ENCODE data around the gene CAPN7.

Gene CAPN7

DNA sequence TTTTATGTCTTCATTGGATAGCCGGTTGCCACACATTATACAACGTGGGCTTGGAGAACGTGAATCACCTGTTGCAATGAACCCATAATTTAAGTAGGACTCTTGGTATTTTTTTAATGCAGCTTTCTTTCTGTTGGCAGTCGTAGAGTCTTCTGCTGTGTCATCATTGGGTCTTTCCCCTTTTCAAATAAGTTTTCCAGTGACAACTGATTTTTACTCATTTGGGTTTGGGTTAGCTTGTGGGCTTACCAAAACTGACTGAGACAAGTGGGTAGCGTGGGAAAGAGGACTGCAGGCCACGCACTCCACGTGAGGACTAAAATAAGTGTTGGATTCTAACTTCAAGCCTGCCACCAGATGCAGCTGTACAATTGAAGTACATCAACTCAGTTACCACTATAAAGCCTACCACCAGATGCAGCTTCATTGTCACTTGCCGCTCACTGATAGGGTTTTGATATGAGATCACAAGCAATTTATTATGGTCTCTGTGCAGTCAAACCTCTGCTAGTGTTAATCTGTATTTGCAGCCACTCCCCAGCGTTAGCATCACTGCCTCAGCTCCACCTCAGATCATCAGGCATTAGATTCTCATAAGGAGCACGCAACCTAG, 6.4 kb upstream of the CAPN7 start:
- no peak for DNase-seq (ENCODE audit: low read depth)

DNA sequence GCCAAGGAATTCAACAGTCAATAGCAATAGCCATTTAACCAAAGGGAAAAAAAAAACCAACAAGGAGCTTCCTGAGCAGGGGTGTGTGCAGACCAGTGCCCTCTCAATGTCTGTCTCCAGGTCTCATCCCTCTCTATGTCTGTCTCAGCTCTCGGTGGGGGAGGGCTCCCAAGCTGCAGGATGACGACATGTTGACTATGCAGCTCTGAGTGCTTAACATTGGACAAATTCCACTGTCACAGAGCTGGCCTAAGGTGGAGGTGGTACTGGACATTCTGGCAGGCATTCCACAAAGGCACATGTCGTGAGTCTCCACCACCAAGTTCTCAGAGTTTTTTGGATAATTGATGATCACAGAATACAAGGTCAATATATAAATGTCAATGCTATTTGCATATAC, 2.0 kb upstream of the CAPN7 start:
- DNase-seq (ENCODE audit: low read depth), result no peak

DNA sequence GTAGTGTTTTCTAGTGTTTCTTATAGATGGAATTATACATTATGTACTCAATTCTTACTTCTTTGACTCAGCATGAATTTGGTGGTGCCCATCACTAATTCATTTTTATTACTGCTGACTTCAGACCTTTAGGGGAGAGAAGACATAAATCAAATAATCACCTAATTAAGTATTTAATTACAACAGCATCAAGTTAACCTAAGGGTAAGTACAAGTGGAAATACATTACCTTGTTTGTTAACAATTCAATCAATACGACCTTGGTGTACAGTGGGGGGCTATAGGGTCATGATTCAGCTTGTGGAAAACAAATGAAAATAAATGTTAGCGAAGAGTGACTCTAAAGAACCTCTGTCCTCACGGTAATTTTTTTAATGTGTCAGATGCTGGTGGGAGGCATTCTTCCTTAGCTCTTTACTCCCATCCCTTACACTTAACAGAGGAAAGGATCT, 538 bp upstream of the CAPN7 start:
- no peak for DNase-seq (ENCODE audit: low read depth)

DNA sequence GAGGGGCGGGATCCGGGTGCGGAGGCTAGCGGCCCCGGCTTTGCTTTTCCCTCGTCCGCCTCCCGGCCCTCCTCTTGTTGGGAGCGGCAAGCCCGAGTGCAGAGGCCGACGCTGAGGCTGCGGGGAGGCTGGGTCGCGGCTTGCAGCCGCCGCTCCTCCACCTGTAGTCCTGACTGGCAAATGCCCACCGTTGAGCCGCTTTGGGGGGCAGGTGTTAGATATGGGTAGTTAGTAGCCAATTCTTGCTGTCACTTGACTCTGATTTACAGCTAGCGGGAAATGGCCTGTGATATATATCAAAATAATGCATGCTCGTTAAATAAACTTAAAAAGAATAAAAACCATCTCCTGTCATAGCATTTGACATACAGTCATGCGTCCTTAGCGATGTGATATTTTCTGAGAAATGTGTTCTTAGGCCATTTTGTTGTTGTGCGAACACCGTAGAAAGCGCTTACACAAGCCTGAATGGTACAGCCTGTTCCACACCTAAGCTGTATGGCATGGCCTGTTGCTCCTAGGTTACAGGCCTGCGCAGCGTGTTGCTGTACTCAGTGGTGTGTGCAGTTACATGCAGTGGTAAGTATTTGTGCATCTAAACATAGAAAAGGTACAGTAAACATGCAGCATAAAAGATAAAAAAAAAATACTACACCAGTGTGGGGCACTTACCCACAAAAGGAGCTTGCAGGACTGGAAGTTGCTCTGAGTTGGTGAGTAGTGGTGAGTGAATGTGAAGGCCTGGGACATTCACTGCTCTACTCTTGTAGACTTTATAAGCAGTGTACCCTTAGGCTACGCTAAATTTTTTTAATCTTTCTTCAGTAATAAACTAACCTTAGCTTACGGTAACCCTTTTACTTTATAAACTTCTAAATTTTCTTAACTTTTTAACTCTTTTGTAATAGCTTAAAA, 873 bp downstream of the CAPN7 start:
- no peak for DNase-seq (ENCODE audit: low read depth)

DNA sequence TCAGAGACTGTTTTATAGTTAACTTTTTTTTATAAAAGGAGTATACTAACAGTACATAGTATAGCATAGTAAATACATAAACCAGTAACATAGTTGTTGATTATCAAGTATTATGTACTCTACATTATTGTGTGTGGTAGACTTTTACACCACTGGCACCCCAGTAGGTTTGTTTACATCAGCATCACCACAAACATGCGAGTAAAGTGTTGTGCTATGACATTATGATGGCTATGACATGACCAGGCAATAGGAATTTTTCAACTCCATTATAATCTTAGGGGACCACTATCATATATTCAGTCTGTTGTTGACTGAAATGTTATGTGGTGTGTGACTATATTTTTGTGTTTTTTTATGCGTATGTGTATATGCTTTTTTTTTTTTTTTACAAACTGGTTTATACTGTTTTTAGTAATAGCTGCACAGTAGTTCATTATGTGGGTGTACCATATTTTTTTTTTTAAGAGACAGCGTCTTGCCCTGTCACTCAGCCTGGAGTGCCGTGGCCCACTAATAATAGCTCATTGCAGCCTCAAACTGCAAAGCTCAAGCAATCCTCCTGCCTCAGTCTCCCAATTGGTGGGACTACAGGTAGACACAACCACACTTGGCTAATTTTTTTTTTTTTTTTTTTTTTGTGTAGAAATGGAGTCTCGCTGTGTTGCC, 1.9 kb downstream of the CAPN7 start:
- DNase-seq (ENCODE audit: low read depth), result no peak

- no peak for DNase-seq (ENCODE audit: low read depth)
Measured at GRCh38 chr3:15211937-15212336, 5.9 kb downstream of the CAPN7 start.

DNA sequence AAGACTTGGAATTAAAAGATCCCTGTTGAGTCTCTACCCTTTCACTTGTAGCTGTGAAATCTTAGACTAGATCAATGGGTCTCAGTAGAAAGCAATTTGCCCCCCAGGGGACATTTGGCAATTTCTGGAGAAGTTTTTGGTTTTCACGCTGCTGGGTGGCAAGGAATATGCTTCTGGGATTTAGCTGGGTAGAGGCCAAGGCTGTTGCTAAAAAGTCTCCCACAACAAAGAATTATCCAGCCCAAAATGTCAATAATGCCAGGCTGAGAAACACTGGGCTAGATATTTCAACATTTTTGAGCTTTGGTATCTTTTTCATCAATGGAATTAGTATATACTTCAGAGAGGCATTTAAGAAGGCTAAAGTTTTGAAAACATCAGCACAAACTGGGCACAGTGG, 8.7 kb downstream of the CAPN7 start:
- DNase-seq (ENCODE audit: low read depth), result no peak

GRCh38 chr3:15215996-15216395, 9.9 kb downstream of the CAPN7 start:
- no peak for DNase-seq (ENCODE audit: low read depth)

- DNase-seq (ENCODE audit: low read depth), result no peak
Measured at GRCh38 chr3:15216501-15216900, 10.5 kb downstream of the CAPN7 start.

- no peak for DNase-seq (ENCODE audit: low read depth)
Measured at GRCh38 chr3:15217011-15217671, 11.1 kb downstream of the CAPN7 start.

GRCh38 chr3:15217841-15218267, 11.8 kb downstream of the CAPN7 start:
- no peak for DNase-seq (ENCODE audit: low read depth)

DNA sequence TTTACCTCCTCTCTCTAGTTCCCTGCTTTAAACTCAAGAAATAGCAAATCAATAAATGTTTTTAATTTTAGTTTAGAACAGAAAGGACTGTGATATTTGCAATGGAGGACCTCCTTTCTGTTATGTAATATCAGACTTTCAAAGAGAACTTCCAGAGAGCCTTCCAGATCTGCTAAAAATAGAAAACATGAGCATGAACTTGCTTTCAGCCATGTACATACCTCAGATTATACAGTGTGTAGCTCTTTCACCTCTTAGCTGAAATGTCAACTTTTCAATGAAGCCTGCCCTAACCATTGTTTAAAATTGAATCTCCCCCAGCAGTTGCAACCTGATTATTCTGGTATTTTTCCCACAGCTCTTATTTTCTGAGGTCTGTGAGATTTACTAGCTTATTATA, 12.6 kb downstream of the CAPN7 start:
- no peak for DNase-seq (ENCODE audit: low read depth)

- no peak for DNase-seq (ENCODE audit: low read depth)
Measured at GRCh38 chr3:15220056-15220455, 14.0 kb downstream of the CAPN7 start.

DNA sequence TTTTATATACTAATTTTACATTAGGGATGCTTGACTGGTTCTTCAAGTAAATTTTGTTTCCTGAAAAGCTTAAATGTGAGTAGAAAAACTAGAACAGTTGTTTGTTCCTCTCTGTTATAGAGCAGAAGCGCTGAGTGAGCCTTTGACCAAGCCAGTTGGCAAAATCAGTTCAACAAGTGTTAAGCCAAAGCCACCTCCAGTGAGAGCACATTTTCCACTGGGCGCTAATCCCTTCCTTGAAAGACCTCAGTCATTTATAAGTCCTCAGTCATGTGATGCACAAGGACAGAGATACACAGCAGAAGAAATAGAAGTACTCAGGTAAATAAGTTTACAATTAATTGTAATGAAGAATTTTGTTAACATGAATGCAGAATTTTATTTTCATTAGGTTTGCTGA, 14.6 kb downstream of the CAPN7 start:
- DNase-seq (ENCODE audit: low read depth), result no peak

DNA sequence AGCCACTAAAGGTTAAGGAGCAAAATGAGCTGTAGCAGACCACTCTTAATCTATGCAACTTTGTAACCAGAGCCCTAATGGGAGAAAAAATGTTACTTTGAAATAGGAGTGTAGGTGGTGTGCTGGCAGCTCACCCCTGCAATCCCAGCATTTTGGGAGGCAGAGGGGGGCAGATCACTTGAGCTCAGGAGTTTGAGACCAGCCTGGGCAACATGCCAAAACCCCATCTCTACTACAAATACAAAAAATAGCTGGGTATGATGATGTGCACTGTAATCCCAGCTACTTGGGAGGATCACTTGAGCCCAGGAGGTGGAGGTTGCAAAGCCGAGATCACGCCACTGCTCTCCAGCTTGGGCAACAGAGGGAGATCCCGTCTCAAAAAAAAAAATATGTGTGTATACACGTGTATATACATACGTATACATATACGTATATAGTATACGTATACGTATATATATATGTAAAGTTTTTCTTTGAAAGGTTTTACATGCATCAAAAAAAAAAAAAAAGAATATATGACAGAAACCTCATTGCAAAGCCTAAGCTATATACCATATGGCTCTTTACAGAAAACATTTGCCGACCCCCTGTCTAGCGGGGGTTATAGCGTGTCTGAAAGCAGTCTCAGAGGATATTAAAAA, 15.7 kb downstream of the CAPN7 start:
- no peak for DNase-seq (ENCODE audit: low read depth)

- no peak for DNase-seq (ENCODE audit: low read depth)
Measured at GRCh38 chr3:15223685-15224572, 17.9 kb downstream of the CAPN7 start.

DNA sequence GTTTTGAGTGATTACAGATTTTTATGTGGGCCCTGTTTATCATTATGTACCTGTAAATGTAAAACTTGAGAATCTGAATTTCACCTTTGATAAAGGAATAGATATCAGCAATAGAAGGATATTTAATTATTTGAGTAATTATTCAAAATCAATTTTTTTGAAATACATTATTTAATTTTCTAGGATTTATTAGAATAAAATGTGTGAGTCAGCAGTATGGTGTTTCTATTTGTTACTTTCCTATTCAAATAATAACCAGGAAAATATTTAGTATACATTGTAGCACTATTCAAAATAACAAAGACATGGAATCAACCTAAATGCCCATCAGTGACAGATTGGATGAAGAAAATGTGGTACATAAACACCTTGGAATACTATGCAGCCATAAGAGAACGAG, 22.1 kb downstream of the CAPN7 start:
- DNase-seq (ENCODE audit: low read depth), result no peak

DNA sequence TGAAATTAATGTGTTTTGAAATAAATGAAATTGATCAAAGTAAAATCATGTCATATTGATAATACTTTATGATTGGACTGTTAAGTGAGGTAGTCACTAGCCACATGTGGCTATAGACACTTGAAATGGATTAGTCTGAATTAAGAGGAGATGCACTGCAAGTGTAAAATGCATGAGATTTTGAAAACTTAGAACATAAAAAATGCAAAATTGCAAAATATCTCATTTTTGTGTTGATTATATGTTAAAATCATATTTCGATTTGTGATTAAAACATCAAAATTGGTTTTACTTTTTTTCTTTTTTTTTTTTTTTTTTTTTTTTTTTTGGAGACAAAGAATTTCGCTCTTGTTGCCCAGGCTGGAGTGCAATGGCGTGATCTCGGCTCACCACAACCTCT, 23.2 kb downstream of the CAPN7 start:
- no peak for DNase-seq (ENCODE audit: low read depth)

GRCh38 chr3:15241341-15241740, 35.3 kb downstream of the CAPN7 start:
- no peak for DNase-seq (ENCODE audit: low read depth)

GRCh38 chr3:15243822-15244482, 37.9 kb downstream of the CAPN7 start:
- DNase-seq (ENCODE audit: low read depth), result no peak
